ENCODE results near the gene SLC17A9.

DNA sequence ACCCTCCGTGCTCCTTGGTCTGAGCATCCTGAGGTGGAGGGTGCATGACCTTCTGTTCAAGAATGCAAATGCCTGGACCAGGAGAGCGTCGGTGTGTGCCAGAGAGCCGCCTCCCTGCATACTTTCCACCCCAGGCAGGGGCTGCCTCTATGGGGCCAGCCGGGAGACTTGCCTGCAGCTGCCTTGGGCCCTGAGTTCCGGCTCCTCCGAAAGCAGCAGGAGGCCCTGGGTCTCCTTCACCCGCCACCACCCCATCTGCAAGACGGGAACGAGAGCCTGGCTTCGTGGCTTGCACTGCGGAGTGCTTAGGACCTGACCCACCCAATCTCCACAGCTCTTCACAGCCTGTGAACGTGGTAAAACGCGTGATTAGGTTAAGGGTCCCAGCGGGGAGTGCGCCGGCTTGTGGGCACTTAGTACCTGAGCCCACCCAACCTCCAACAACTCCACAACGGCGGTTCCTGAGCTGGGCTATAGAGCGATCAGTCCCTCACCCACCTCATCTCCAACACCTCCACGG is 37.9 kb downstream of the SLC17A9 start:
- TF ChIP-seq POLR2A (IDR thresholded peaks at IDR 0.05; ENCODE audit: low read length) (no peak), GATA1 (IDR thresholded peaks at IDR 0.05; ENCODE audit: low read depth, low read length) (no peak)
